ENCODE data around the gene PDS5B. TPM values are rescaled to one million over a fixed set of nuclear protein-coding genes. Genes with fewer than 3 reads are reported as not detected.

Gene PDS5B
- total and polyA plus RNA-seq, 10 of the 15 experiments (the other 5 are each of a cell fraction or from before 2014, with no cell fraction given): 15.4 to 55.3 (median 30.7) TPM

DNA sequence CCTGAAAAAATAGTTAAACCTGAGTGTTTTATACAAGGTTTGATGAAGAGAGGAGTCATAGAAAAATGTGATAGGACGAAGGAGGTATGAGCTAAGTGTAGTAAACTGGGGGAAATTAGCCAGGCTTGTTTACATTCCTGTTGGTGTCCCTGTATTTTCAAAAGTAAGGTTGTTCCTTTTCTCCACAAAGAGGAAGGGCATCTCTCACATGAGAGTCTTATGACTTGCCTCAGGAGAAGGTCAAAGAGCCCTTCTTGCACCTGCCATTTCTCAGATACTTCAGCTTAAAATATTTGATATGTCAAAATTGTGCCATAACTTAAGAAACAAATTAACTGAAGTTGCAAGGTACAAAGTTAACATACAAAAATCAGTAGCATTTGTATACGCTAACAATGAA, 44.0 kb upstream of the PDS5B start:
- ChIA-PET SMC1A (ENCODE audit: uncharacterized antibody, unreplicated experiment) (interaction anchor here (0.8 to 1.5 kb wide), 2 partner anchors 39 to 1138 kb away, joined by 3 to 4 read pairs; no protein-coding TSS in a partner anchor), RAD21 (ENCODE audit: unreplicated experiment) (no interaction called here), CTCF (no interaction called here), POLR2A (no interaction called here)
- TF ChIP-seq, protein P1, sequence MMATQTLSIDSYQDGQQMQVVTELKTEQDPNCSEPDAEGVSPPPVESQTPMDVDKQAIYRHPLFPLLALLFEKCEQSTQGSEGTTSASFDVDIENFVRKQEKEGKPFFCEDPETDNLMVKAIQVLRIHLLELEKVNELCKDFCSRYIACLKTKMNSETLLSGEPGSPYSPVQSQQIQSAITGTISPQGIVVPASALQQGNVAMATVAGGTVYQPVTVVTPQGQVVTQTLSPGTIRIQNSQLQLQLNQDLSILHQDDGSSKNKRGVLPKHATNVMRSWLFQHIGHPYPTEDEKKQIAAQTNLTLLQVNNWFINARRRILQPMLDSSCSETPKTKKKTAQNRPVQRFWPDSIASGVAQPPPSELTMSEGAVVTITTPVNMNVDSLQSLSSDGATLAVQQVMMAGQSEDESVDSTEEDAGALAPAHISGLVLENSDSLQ (IDR thresholded peaks at IDR 0.05): no peak
- TF ChIP-seq, protein P2, sequence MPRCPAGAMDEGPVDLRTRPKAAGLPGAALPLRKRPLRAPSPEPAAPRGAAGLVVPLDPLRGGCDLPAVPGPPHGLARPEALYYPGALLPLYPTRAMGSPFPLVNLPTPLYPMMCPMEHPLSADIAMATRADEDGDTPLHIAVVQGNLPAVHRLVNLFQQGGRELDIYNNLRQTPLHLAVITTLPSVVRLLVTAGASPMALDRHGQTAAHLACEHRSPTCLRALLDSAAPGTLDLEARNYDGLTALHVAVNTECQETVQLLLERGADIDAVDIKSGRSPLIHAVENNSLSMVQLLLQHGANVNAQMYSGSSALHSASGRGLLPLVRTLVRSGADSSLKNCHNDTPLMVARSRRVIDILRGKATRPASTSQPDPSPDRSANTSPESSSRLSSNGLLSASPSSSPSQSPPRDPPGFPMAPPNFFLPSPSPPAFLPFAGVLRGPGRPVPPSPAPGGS (IDR thresholded peaks at IDR 0.05; ENCODE audit: borderline replicate concordance, insufficient read depth, low read depth, low read length, poor library complexity, severe bottlenecking): no peak
- TF ChIP-seq, protein P3, sequence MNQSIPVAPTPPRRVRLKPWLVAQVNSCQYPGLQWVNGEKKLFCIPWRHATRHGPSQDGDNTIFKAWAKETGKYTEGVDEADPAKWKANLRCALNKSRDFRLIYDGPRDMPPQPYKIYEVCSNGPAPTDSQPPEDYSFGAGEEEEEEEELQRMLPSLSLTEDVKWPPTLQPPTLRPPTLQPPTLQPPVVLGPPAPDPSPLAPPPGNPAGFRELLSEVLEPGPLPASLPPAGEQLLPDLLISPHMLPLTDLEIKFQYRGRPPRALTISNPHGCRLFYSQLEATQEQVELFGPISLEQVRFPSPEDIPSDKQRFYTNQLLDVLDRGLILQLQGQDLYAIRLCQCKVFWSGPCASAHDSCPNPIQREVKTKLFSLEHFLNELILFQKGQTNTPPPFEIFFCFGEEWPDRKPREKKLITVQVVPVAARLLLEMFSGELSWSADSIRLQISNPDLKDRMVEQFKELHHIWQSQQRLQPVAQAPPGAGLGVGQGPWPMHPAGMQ (IDR thresholded peaks at IDR 0.05; ENCODE audit: borderline replicate concordance): no peak
- TF ChIP-seq RAD21 (IDR thresholded peaks at IDR 0.05; ENCODE audit: insufficient read depth, low read depth, low read length) (no peak), TBL1XR1 (IDR thresholded peaks at IDR 0.05; ENCODE audit: low read depth, low read length) (no peak), KDM1A (IDR thresholded peaks at IDR 0.05; ENCODE audit: borderline replicate concordance) (no peak), POLR2A (IDR thresholded peaks at IDR 0.05; ENCODE audit: low read depth, low read length) (no peak), SREBF1 (IDR thresholded peaks at IDR 0.05; ENCODE audit: low read length) (no peak), SIX5 (IDR thresholded peaks at IDR 0.05; ENCODE audit: low read depth, low read length, severe bottlenecking) (no peak), TARDBP (IDR thresholded peaks at IDR 0.05; ENCODE audit: borderline replicate concordance) (no peak), RB1 (IDR thresholded peaks at IDR 0.05; ENCODE audit: borderline replicate concordance) (no peak), ETV6 (conservative IDR thresholded peaks at IDR 0.05 in 1 of 2, IDR thresholded peaks at IDR 0.05 in 1 of 2; ENCODE audit: borderline replicate concordance in 1 of 2, low read depth in 1 of 2) (no peak), RBBP5 (conservative IDR thresholded peaks at IDR 0.05) (no peak), ATF7 (IDR thresholded peaks at IDR 0.05; ENCODE audit: low read depth) (no peak), RFX5 (IDR thresholded peaks at IDR 0.05; ENCODE audit: low read depth, low read length) (no peak), IRF3 (IDR thresholded peaks at IDR 0.05) (no peak), STAT1 (conservative IDR thresholded peaks at IDR 0.05) (no peak), SMC3 (IDR thresholded peaks at IDR 0.05; ENCODE audit: borderline replicate concordance, low read length) (no peak), HDAC2 (IDR thresholded peaks at IDR 0.05) (no peak), HCFC1 (IDR thresholded peaks at IDR 0.05; ENCODE audit: low read length) (no peak)
- Histone ChIP-seq H3K9me3 (replicated peaks; ENCODE audit: control insufficient read depth, insufficient read depth, low read length) (no peaks in the 10 kb centered on the region), H3K36me3 (ENCODE audit: control insufficient read depth in 2 of 2, insufficient read depth in 2 of 2, low read length in 1 of 2) (no peaks in the 10 kb centered on the region), H3K4me1 (ENCODE audit: control insufficient read depth, insufficient read depth, low read length) (no peaks in the 10 kb centered on the region), H3K4me3 (no peak overlapping the region), H3K79me2 (ENCODE audit: control insufficient read depth, insufficient read depth, low read length) (peaks cover 16% of the 10 kb centered on the region), H3K27ac (ENCODE audit: control insufficient read depth, insufficient read depth) (no peak overlapping the region), H3K9ac (ENCODE audit: control insufficient read depth, insufficient read depth, low read length) (no peak overlapping the region), H3K27me3 (replicated peaks in 1 of 2; ENCODE audit: control insufficient read depth in 2 of 2, insufficient read depth in 2 of 2, low read length in 1 of 2) (no peaks in the 10 kb centered on the region), H3K4me2 (ENCODE audit: control insufficient read depth, insufficient read depth) (no peak overlapping the region), H2AFZ (ENCODE audit: control insufficient read depth, low read depth, low read length) (no peak overlapping the region), H4K20me1 (ENCODE audit: control insufficient read depth, insufficient read depth) (no peaks in the 10 kb centered on the region)
- no peak for FAIRE-seq
- in situ Hi-C loops (cut with MboI) (loop anchor here (25.0 kb wide), 1 partner anchor 1380 kb away; the partner anchor contains the start of gene HSPH1), intact Hi-C loops (cut with micrococcal nuclease; ENCODE audit: unreplicated experiment) (no loop called here)
- 67% methylated on average over 2 of the region's 2 CpGs for WGBS (ENCODE audit: insufficient coverage, insufficient replicate concordance, low lambda C conversion rate, missing lambda C conversion rate)
- no peak for DNase-seq (ENCODE audit: low read depth, low spot score)
- no peak for ATAC-seq
- BruUV-seq (replicated peaks): no TSS peak

Data from GM12878 (cell line).